Panc1 (cell line): ENCODE data around the gene VPS4B. TPM values are rescaled to one million over a fixed set of nuclear protein-coding genes. Genes with fewer than 3 reads are reported as not detected.

Experiments used
- ATAC-seq: fragments of 200-7000 bp; cut with Tn5 transposase; 2 replicates; pipeline ENCODE4 v1.9.1; 2020; ENCODE audit warnings: mild to moderate bottlenecking, moderate library complexity
- BruUV-seq: library from RNA; stranded (reverse); fragments of 400-500 nt; replicated peaks from 2 replicates; lab custom pipeline; 2021; lab: Mats Ljungman, UMichigan
- CTCF ChIA-PET: fragments of 300-600 bp; sonication (Branson Sonifier 250); formaldehyde crosslinking; loops from one replicate; lab custom pipeline; 2022; ENCODE audit warnings: antibody characterized with exemption; lab: Charles Lee
- POLR2A ChIA-PET: fragments of 300-600 bp; sonication (Branson Sonifier 250); formaldehyde crosslinking; loops from one replicate; lab custom pipeline; 2022; ENCODE audit warnings: antibody characterized with exemption; lab: Charles Lee
- DNase-seq: peaks from one replicate; pipeline ENCODE4 v3.0.0-alpha.2; 2010; ENCODE audit warnings: low read depth, low spot score
- H3K27ac ChIP-seq: 2 replicates; pipeline ENCODE4 v1.5.1; 2011; ENCODE audit warnings: mild to moderate bottlenecking, low read length, inconsistent platforms
- H3K27me3 ChIP-seq: fragments of 200-500 bp; sonication (Bioruptor generic); 2 replicates; pipeline ENCODE4 v1.6.0; 2014; ENCODE audit warnings: low read length, inconsistent platforms; ENCODE audit not compliant: control insufficient read depth, insufficient read depth
- H3K36me3 ChIP-seq: fragments of 200-500 bp; sonication (Bioruptor generic); 2 replicates; pipeline ENCODE4 v1.5.1; 2014; ENCODE audit warnings: inconsistent platforms, mild to moderate bottlenecking, low read length, moderate library complexity; ENCODE audit not compliant: control insufficient read depth, insufficient read depth
- H3K4me1 ChIP-seq: 2 replicates; pipeline ENCODE4 v1.5.1; 2011; ENCODE audit warnings: inconsistent platforms, mild to moderate bottlenecking, low read length, moderate library complexity; ENCODE audit not compliant: control insufficient read depth, insufficient read depth
- H3K4me3 ChIP-seq, 2 experiments: 2 replicates each; pipeline ENCODE4 v1.5.1; 2011 to 2012; ENCODE audit warnings: low read depth in 2 of 2, low read length in 2 of 2, mild to moderate bottlenecking in 2 of 2, inconsistent platforms in 1 of 2, moderate library complexity in 1 of 2
- H3K9me3 ChIP-seq: fragments of 200-500 bp; sonication (Bioruptor generic); 2 replicates; pipeline ENCODE4 v1.5.1; 2014; ENCODE audit warnings: low read depth, mild to moderate bottlenecking, inconsistent platforms, low read length, moderate library complexity; ENCODE audit not compliant: control insufficient read depth, insufficient read depth
- CTCF ChIP-seq: fragments of 450-650 bp; IDR thresholded peaks from 2 replicates; pipeline ENCODE4 v1.5.1; 2017; ENCODE audit warnings: mild to moderate bottlenecking
- POLR2AphosphoS5 ChIP-seq: IDR thresholded peaks from 2 replicates; pipeline ENCODE4 v1.6.1; 2012; ENCODE audit warnings: mild to moderate bottlenecking, low read depth, low read length, moderate library complexity
- REST ChIP-seq, 2 experiments: IDR thresholded peaks; 2 replicates each; pipeline ENCODE4 v1.6.1; 2011 to 2012; ENCODE audit warnings: low read depth in 2 of 2, control low read depth in 1 of 2, low read length in 1 of 2, mild to moderate bottlenecking in 1 of 2, moderate library complexity in 1 of 2; ENCODE audit not compliant: insufficient read depth in 1 of 2
- SIN3A ChIP-seq: IDR thresholded peaks from 2 replicates; pipeline ENCODE4 v1.6.1; 2012; ENCODE audit warnings: low read depth, mild to moderate bottlenecking, low read length, moderate library complexity, borderline replicate concordance; ENCODE audit not compliant: insufficient read depth
- TCF7L2 ChIP-seq: IDR thresholded peaks from 2 replicates; pipeline ENCODE4 v1.6.1; 2011; ENCODE audit warnings: mild to moderate bottlenecking, low read depth, low read length, inconsistent platforms
- in situ Hi-C: cut with HindIII; loops from 2 replicates; pipeline ENCODE4 v1.10.0; 2016; ENCODE audit warnings: low sequenced_read_pairs, low pct_unique_long_range_greater_than_20kb
- intact Hi-C: fragments of 100-400 bp; cut with micrococcal nuclease; formaldehyde crosslinking; loops from one replicate; pipeline ENCODE4 v1.10.0; 2022; ENCODE audit not compliant: unreplicated experiment
- total RNA-seq: library from RNA; stranded (reverse); gene quantifications from one replicate; pipeline ENCODE4 v1.2.1, GENCODE V29; 2021; ENCODE audit not compliant: unreplicated experiment

Gene VPS4B
- total RNA-seq, 1 experiment from 2014 or later = 44.5 TPM

- ChIA-PET CTCF (no interaction called here), POLR2A (no interaction called here)
- Histone ChIP-seq H3K9me3 (no peaks in the 10 kb centered on the region), H3K27me3 (no peaks in the 10 kb centered on the region), H3K4me3 (no peak overlapping the region), H3K27ac (no peak overlapping the region), H3K36me3 (peaks cover 4% of the 10 kb centered on the region), H3K4me1 (no peaks in the 10 kb centered on the region)
- intact Hi-C loops (no loop called here), in situ Hi-C loops (no loop called here)
- TF ChIP-seq POLR2AphosphoS5 (no peak), REST (IDR thresholded peaks at IDR 0.05; ENCODE audit: insufficient read depth in 1 of 2, low read depth in 2 of 2, low read length in 1 of 2) (no peak), SIN3A (no peak), CTCF (no peak), TCF7L2 (no peak)
- no peak for DNase-seq
- no TSS peak for BruUV-seq
- no peak for ATAC-seq
Measured at GRCh38 chr18:63356272-63356896, 65.9 kb downstream of the VPS4B start.

GRCh38 chr18:63350230-63350629 lies 72.0 kb downstream of the VPS4B start:
- no TSS peak for BruUV-seq
- no peak overlapping the region for H3K27ac ChIP-seq
- no peaks in the 10 kb centered on the region for H3K9me3 ChIP-seq
- in situ Hi-C loops (no loop called here), intact Hi-C loops (no loop called here)
- CTCF ChIA-PET = no interaction called here
- no peak overlapping the region for H3K4me3 ChIP-seq
- POLR2A ChIA-PET = no interaction called here
- ATAC-seq = no peak
- DNase-seq = no peak
- TF ChIP-seq SIN3A (no peak), TCF7L2 (no peak), REST (IDR thresholded peaks at IDR 0.05; ENCODE audit: insufficient read depth in 1 of 2, low read depth in 2 of 2, low read length in 1 of 2) (no peak), POLR2AphosphoS5 (no peak), CTCF (no peak)
- H3K4me1 ChIP-seq = no peaks in the 10 kb centered on the region
- H3K36me3 ChIP-seq = peaks cover 9% of the 10 kb centered on the region
- H3K27me3 ChIP-seq = no peaks in the 10 kb centered on the region
